Superior temporal gyrus (tissue), 1 donor: ENCODE data around the gene GPR84.
"Not testable (repeated sequence)": the region's sequence is repeated elsewhere in the genome, so short reads cannot be mapped to it uniquely, and the experiment has no call there.

Experiments
- DNase-seq: peaks from one replicate; pipeline ENCODE4 v3.0.0-alpha.2; 2016; ENCODE audit errors: extremely low spot score

GPR84 gene

GRCh38 chr12:54325442-54326109, 38.7 kb downstream of the GPR84 start:
- DNase-seq, result not testable (repeated sequence)

GRCh38 chr12:54324617-54325441, 39.5 kb downstream of the GPR84 start, which contains the start of gene COPZ1:
TSS of gene COPZ1 (plus strand) at chr12:54325131. CDS start at chr12:54325164, 33 bp downstream.
- DNase-seq, result peak; percentile 100

- no peak for DNase-seq
These were observed 42.9 kb downstream of the GPR84 start for GRCh38 chr12:54321363-54321762.
